COLO668 (cell line): Measurements from ENCODE around the gene IL4I1.

Experiments
- DNase-seq: peaks from one replicate; lab custom pipeline; 2025; ENCODE audit not compliant: unreplicated experiment; lab: John Stamatoyannopoulos, UW

Gene IL4I1

DNA sequence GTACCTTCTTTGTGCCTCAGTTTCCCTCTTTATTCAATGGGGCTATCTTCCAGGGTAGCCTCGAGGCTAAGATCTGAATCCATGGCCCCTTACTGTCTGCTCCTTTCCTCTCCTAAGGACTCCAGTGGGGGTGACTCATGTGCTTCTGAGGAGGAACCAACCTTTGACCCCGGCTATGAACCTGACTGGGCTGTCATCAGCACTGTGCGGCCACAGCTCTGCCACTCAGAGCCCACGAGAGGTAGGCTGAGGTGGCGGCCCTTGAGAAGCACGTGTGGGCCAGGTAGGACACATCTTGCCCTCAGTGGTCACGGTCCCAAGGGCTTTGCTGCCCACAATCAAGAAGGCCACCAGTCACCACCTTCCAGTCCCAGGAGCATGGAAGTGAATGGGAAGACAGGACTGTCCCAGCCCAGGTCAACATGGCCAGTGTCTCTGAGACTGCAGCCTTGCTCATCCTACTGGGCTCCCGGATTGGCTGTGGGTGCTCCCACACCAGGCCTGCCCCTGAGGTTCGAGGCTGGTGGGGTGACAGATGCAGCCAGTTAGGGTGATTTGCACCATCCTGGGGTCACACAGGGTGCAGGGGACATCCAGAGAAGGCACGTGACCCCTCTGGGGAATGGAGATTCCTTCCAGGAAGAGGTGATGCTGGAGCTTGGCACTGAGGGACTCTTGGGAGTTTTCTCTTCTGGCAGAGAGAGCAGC is 16.4 kb downstream of the IL4I1 start:
- no peak for DNase-seq

DNA sequence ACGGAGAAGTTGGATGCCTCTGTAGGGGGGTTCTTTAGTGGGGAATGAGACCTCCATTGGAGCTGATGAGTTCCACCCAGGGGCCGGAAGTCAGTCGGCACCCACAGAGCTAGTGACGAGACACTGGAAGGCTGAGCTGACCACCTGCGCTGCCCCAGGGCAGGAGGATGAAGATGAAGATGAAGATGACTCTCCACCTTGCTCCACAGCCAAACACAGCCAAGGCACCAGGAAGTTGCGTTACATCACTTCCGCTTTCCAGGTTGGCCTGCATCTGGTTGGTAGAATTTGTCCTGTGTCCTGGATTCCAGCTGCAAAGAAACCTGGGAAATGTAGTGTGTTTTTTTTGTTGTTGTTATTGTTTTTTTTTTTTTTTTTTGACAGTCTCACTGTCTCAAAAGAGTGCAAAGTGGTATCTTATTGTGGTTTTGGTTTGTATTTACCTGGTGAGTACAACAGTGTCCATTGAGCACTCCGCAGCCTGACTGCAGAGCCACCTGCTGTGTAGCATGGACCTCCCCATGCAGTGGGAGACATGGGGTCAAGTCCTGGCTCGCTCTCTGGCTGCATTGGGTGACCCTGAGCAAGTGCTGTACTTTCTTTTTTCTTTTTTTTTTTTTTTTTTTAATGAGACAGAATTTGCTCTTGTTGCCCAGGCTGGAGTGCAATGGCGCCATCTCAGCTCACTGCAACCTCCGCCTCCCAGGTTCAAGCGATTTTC is 17.3 kb downstream of the IL4I1 start:
- no peak for DNase-seq

DNA sequence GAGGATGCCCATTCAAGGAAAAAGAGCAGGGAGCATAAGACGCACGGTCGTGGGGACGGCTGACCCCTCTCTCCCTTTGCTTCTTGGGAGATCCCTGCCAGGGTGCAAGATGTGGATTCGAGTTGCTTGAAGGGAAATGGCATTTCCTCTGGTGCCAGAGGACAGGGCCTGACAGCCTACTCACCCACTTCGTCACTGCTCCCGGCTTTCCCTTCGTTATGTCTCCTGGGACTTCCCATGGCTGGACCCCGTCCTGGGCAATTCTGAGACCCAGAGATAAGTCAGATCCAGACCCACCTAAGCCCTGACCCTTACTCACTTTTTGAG is 18.0 kb downstream of the IL4I1 start:
- no peak for DNase-seq

DNA sequence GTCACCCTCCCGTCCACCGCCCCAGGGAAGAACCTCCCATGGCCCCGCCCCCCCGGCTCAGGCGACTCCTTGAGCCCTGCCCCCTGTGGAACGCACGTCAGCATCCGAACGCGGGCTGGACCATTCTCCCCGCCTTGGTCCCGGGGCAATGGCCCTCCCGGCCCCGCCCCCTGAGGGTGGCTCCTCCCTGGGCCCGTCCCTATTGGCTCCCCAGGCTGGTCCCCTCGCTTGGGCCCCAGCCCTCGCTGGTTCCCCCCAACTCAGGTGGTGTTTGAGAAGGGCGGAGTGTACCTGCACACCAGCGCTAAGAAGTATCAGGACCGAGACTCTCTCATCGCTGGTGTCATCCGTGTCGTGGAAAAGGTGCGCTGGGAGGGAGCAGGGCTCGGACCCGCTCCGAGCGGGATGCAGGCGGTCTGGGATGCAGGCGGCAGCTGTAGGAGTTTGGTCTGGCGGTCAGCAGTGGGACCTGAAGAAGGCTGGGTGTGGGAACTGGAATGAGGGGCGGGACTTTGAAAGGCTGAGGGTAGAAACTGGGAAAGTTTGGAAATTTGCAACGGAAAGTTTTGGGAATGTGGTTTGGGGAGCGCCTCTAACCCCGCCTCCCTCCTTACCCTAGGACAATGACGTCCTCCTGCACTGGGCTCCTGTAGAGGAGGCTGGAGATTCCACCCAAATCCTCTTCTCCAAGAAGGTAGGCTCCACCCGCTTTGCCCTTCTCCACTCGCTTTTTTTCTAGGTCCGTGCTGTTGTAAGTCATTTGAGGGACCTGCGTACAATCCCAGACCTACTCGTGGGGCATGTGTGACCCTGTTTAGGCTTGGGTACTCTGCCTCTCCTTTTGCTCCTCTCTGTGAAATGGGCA is 18.6 kb downstream of the IL4I1 start:
- DNase-seq: peak; percentile 97

DNA sequence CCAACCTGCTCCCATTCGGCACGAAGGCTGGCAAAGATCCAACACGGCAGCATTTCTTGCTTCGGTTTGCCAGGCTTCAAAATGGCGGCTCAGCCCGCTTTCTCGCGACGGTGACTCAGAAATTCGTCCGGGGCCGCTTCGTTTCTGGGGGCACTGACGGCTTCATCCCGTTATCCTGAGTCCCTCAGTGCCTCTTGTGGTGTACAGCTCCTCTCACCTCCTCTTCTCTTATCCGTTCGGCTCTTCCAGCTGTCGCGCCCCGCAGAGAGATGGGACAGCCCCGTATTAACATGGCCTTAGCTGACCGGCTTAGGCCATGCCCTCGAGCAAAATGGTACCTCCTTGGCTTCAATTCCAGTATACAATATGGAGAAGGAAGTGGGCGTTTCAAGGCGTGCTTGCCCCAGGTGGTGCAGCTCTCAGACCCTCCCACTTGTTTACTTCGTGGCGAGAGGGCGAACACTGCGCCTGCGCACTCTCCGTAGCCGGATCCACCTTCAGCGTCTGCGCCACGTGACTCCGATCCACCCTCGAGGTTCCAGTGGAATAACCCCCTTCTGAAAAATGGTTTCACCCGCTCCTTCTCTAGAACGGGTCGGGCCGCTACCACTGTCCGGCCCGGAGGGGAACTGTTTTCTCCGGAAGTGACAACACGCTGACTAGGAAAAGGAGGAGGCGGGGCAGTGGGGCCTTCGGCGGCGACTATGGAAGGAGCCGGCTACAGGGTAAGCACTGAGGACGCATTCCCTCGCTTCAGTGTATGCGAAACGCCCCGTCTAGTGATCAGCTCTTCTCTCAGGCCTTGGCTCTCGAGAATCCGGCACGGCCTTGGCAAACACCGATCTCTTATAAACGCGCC is 19.4 kb downstream of the IL4I1 start, which contains the start of the genes AKT1S1 and TBC1D17:
TSS of gene AKT1S1 (minus strand) at position 336 of the 859 bp plus-strand sequence. CDS start 4,060 bp downstream, outside the sequence.
TSS of gene TBC1D17 (plus strand) at position 683 of the 859 bp plus-strand sequence. CDS start at position 705, 22 bp downstream.
- DNase-seq: peak; percentile 98

DNA sequence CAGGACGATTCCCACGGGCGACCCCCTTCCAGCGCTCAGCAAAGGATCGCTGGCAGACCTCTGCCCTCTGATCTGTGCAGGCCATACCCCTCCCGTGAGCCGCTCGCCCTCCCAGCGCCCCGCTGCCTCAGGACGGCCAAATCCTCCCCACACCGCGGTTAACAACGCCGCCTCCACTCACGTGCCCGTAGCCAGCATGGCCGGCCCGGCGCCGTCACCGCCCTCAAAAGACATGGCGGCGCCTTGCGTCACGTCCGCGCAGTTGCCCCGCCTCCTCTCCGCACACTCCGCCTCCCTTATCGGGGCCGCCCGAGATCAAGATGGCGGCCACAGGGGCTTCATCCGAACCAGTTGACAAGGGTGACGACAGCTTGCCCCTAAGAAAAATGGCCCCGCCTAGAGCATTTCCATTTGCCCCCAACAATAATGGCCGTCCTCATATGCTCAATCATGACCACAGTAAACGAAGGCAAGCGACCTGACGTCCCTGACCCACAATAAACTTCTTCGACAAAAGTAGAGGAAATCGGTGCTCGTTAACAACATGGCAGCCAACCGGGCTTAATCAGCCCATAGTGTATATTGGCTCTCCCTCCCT is 20.2 kb downstream of the IL4I1 start:
- DNase-seq: peak; percentile 97

DNA sequence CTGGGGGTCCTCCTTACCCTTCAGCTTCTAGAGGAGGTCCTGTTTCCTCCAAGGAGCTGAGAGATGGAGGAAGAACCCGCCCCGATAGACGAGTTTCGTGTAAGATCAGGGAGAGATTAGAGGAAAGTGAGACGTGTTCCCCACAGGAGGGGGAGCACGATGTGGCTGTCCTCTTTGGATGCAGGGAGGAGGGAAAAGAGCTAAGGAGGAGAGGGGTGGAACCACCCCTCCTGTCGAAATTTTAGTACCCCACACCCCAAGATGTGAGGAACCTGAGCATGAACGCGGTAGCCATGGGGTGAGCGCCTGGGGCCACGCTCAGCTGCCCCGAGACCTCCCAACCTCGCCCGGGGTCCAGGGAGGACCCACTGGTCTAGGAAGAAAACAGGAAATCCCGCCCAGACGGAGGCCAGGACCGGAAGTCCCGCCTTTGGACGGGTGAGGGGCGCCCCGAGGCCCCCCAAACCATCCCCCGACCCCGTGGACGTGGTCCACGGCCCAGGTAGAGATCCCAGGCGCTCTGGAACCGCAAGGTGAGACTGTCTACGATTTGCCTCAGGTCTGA is 20.7 kb downstream of the IL4I1 start:
- DNase-seq: peak; percentile 35

DNA sequence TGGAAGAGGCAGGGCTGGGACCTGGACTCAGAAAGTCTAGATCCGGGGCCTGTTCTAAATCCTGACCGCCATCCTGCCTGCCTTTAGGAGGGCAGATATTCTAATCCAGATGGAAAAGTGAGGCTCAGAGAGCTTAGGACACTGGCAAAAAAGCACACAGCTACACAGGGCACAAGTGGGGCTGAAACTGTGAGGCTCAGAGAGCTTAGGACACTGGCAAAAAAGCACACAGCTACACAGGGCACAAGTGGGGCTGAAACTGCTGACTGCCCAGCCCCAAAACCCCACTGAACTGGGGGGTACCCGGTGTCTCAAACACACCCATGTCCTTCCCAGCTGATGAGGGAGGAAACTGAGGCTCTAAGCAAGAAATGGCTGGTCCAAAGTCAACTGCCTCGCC is 21.5 kb downstream of the IL4I1 start:
- no peak for DNase-seq

DNA sequence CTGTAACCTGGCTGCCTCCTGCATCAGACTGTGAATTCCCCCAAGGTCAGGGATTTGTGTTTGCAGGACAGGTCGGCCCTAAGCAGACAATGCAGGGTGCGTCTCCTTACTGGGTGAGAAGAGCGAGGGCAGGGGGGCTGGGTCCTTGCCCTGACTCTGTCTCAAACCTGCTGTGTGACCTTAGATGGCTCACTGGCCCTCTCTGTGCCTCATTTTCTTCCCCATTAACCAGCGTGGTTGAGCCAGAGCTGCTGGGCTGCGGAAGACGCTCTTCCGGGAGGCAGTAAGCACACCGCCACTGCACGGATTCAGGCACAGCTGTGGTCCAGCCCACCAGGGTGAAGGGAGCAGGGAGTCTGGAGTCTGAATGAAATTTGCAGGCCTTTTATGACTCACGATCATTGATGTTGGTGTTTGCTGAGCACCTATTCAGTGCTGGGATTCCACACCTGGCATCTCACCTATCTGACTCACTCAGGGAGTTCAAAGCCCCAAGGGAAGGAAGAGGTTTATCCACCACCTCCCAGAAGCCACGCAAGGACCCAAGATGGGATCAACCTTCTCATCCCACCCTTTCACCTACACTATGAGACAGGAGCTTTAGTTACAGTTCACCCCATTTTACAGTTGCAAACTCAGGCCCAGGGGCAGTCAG is 22.1 kb downstream of the IL4I1 start:
- no peak for DNase-seq

DNA sequence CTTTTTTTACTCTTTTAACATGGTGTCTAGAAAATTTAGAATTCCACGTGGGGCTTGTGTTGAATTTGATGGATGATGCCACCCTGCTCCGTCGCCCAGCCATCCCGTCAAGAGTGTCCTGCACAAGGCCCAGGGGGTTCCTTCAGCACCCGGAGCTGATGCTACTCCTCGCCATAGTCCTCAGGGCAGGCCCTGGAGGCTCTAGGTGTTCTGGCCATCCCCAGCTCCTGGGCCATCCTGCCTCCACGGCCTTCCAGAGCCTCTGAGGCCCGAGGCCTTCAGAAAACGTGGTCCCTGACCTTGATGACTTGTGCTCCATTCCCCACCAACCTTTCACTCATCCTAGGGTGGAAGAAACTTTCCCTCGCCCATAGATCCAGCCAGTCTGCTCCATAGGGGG is 22.9 kb downstream of the IL4I1 start:
- DNase-seq: no peak

- DNase-seq: no peak
Observed at GRCh38 chr19:49873129-49873521, 23.6 kb downstream of the IL4I1 start.

- DNase-seq: no peak
Observed at GRCh38 chr19:49872245-49873128, 24.2 kb downstream of the IL4I1 start.

- DNase-seq: no peak
Observed at GRCh38 chr19:49871349-49871985, 25.2 kb downstream of the IL4I1 start.

GRCh38 chr19:49870309-49870901 is 26.3 kb downstream of the IL4I1 start:
- DNase-seq: peak; percentile 15

DNA sequence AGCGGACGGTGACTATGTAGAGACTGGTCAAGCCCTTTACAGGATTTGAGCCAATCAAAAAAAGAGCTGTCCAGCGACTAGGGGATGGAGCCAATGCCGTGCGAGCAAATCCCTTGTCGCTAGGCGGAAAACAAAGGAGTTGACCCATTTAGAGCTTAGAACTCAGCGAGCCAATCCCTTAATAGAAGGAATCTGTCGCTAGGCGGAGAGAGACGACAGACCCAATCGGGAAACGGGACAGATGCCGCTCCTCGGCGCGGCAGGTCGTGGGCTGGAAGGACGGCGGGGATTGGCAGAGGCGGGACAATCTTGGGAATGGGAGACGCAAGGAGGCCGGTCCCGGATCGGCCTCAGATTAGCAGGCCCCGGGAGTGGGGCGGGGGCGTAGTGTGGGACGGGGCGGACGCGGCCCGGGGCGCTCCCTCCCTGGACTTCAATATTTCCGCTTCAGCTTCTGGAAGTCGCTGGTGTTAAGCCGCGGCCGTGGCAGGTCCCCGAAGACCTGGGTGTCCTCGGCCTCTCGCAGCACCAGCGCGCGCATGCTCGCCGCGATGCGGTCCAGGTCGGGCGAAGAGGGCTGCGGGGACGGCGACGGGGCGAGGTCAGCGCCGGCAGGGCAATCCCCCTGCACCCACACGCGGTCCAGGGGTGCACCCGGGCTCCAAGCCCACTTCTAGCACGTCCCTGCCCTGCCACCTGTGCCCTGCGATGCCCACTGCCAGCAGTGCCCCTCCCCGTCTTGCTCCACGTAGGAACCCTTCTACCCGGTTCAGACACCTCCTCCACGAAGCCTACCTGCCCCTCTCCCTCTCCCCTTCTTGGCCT is 27.0 kb downstream of the IL4I1 start:
- peak; percentile 98 for DNase-seq

DNA sequence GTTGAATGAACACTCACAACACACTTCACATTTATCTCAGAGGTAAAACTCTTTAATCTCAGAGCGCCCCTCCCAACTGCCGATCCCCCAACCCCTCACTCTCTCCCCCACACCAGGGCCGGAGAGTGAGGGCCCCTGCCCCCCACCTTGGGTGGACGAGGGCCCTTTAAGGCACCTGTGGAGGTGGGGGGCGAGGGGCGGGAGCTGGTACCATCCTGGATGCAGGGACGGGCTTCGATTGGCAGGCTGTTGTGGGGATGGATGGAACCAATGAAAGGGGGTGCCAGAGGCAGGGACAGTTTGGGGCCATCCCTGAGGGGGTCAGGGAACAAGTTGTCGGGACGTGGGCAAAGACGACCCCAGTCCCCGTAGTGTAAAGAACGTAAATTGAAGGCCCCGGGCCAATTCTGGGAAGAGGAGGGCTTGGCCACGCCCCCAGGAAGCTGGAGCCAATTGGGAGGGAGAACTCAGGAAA is 27.6 kb downstream of the IL4I1 start:
- no peak for DNase-seq
